Gastrocnemius medialis (tissue), 4 donors: Measurements from ENCODE around the gene EPB41.

Source experiments
- POLR2A ChIP-seq, 2 donors: fragments of 450-650 bp; IDR thresholded peaks; one replicate each; pipeline ENCODE4 v1.6.1; 2017; ENCODE audit warnings: antibody characterized with exemption in 2 of 2, mild to moderate bottlenecking in 2 of 2, moderate library complexity in 2 of 2
- TF ChIP-seq, protein P1 (sequence below), 5 experiments: fragments of 450-650 bp in 3 of 5; fragments of 200-600 bp in 2 of 5; sonication (generic) in 2 of 5; IDR thresholded peaks in 4 of 5; conservative IDR thresholded peaks in 1 of 5; 1 replicate in 4 of 5; 2 replicates in 1 of 5; pipeline ENCODE4 v1.5.1; 2016 to 2019; ENCODE audit warnings: antibody characterized with exemption in 5 of 5, mild to moderate bottlenecking in 3 of 5, moderate library complexity in 3 of 5

DNA sequence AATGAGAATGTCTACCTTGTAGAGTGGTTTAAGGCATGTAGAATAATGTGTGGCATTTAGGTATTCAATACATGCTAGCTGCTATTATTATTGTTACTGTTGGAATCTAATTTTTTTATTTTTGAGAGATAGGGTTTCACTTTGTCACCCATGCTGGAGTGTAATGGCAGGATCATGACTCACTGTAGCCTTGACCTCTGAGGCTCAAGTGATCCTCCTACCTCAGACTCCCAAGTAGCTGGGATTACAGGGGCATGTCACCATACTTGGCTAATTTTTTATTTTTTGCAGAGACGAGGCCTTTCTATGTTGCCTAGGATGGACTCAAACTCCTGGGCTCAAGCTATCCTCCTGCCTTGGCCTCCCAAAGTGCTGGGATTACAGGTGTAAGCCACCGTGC is 61.9 kb downstream of the EPB41 start:
- TF ChIP-seq, protein P1, sequence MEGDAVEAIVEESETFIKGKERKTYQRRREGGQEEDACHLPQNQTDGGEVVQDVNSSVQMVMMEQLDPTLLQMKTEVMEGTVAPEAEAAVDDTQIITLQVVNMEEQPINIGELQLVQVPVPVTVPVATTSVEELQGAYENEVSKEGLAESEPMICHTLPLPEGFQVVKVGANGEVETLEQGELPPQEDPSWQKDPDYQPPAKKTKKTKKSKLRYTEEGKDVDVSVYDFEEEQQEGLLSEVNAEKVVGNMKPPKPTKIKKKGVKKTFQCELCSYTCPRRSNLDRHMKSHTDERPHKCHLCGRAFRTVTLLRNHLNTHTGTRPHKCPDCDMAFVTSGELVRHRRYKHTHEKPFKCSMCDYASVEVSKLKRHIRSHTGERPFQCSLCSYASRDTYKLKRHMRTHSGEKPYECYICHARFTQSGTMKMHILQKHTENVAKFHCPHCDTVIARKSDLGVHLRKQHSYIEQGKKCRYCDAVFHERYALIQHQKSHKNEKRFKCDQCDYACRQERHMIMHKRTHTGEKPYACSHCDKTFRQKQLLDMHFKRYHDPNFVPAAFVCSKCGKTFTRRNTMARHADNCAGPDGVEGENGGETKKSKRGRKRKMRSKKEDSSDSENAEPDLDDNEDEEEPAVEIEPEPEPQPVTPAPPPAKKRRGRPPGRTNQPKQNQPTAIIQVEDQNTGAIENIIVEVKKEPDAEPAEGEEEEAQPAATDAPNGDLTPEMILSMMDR (IDR thresholded peaks at IDR 0.05 in 4 of 5, conservative IDR thresholded peaks at IDR 0.05 in 1 of 5) = no peak
- TF ChIP-seq POLR2A (IDR thresholded peaks at IDR 0.05) = no peak
